Measurements from ENCODE around the gene KCTD2. TPM values are rescaled to one million over a fixed set of nuclear protein-coding genes. Genes with fewer than 3 reads are reported as not detected.

Gene KCTD2
- total and polyA plus RNA-seq, 2 of the 13 experiments (the other 11 are each of a cell fraction or from before 2014, with no cell fraction given) = 28.3 to 32.6 TPM

DNA sequence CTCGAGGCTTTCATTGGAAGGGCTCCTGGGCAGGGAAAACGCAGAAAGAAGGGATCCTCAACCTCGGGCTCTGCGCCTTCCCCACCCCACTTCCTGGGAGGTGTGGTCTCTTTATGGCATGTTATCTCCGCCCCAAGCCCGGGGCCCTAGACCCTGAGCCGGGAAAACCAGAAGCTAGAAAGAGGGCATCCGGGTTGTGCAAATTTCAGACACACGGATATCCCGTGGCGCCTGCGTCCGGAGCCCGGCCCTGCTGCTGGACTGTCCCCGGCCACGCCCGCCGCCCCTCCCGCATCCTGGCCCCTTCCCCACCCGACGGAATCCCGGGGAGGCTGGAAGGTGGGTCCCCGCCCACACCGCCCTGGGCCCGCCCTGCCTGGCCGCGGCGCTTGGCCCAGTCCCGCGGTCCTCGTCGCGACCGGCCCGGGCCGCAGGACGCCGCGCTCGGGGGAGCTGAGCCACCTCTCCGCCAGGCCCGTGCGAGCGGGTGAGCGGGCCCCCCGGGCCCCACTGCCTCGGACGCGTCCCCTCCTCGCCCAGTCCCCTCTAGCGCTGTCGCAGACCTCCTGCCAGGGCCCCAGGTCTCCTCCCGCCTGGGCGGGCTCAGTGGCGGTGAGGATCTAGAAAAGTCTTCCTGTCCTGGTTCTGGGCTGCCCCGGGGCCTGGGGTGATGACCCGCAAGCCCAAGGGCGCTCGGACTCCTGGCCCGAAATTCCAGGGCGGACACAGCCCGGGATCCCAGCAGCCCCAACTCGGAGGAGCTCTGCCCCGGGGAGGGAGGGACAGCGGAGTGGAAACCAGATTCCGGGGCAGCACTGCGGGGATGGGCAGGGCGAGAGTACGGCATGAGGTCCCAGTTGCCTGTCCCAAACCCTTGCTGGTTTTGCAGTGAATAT is 40.8 kb downstream of the KCTD2 start, which contains the start of gene SLC16A5 (continued):
- TF ChIP-seq MEIS1 (CRISPR knock-in tag; IDR thresholded peaks at IDR 0.05; ENCODE audit: borderline replicate concordance) (no peak), ZIK1 (CRISPR knock-in tag; IDR thresholded peaks at IDR 0.05; ENCODE audit: borderline replicate concordance, low read depth) (no peak), ZNF746 (CRISPR knock-in tag; IDR thresholded peaks at IDR 0.05) (no peak; the same call in 1 of the 2 replicates), SP4 (CRISPR knock-in tag; IDR thresholded peaks at IDR 0.05) (peak; percentile 17; the same call in 1 of the 2 replicates), ZNF607 (CRISPR knock-in tag; IDR thresholded peaks at IDR 0.05; ENCODE audit: borderline replicate concordance) (peak; percentile 70; the same call in 1 of the 2 replicates), RAD51 (IDR thresholded peaks at IDR 0.05; ENCODE audit: borderline replicate concordance) (no peak), RORA (CRISPR knock-in tag; IDR thresholded peaks at IDR 0.05) (no peak), AKAP8 (CRISPR knock-in tag; IDR thresholded peaks at IDR 0.05) (0 out of 2 replicates have a peak, but pooled peaks have one; percentile 17), YEATS2 (CRISPR knock-in tag; IDR thresholded peaks at IDR 0.05; ENCODE audit: borderline replicate concordance) (peak; percentile 58; the same call in 1 of the 2 replicates), CAMTA2 (CRISPR knock-in tag; IDR thresholded peaks at IDR 0.05; ENCODE audit: borderline replicate concordance) (no peak), ZNF501 (CRISPR knock-in tag; IDR thresholded peaks at IDR 0.05) (no peak), ARNTL (CRISPR knock-in tag; IDR thresholded peaks at IDR 0.05) (0 out of 2 replicates have a peak, but pooled peaks have one; percentile 2), ZNF614 (CRISPR knock-in tag; IDR thresholded peaks at IDR 0.05; ENCODE audit: borderline replicate concordance) (peak; percentile 22; the same call in 1 of the 2 replicates), NR2F2 (IDR thresholded peaks at IDR 0.05; ENCODE audit: borderline replicate concordance, low read depth) (no peak), ZBTB7A (CRISPR knock-in tag; IDR thresholded peaks at IDR 0.05) (peak; percentile 45)
- TF ChIP-seq, protein P1, sequence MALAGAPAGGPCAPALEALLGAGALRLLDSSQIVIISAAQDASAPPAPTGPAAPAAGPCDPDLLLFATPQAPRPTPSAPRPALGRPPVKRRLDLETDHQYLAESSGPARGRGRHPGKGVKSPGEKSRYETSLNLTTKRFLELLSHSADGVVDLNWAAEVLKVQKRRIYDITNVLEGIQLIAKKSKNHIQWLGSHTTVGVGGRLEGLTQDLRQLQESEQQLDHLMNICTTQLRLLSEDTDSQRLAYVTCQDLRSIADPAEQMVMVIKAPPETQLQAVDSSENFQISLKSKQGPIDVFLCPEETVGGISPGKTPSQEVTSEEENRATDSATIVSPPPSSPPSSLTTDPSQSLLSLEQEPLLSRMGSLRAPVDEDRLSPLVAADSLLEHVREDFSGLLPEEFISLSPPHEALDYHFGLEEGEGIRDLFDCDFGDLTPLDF (CRISPR knock-in tag; IDR thresholded peaks at IDR 0.05) = no peak; the same call in 1 of the 2 replicates
- TF ChIP-seq, protein P2, sequence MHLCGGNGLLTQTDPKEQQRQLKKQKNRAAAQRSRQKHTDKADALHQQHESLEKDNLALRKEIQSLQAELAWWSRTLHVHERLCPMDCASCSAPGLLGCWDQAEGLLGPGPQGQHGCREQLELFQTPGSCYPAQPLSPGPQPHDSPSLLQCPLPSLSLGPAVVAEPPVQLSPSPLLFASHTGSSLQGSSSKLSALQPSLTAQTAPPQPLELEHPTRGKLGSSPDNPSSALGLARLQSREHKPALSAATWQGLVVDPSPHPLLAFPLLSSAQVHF (CRISPR knock-in tag; IDR thresholded peaks at IDR 0.05) = no peak
- TF ChIP-seq, protein P3, sequence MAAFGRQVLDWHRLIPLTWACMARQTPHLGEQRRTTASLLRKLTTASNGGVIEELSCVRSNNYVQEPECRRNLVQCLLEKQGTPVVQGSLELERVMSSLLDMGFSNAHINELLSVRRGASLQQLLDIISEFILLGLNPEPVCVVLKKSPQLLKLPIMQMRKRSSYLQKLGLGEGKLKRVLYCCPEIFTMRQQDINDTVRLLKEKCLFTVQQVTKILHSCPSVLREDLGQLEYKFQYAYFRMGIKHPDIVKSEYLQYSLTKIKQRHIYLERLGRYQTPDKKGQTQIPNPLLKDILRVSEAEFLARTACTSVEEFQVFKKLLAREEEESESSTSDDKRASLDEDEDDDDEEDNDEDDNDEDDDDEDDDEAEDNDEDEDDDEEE (CRISPR knock-in tag; IDR thresholded peaks at IDR 0.05) = no peak
- TF ChIP-seq, protein P4, sequence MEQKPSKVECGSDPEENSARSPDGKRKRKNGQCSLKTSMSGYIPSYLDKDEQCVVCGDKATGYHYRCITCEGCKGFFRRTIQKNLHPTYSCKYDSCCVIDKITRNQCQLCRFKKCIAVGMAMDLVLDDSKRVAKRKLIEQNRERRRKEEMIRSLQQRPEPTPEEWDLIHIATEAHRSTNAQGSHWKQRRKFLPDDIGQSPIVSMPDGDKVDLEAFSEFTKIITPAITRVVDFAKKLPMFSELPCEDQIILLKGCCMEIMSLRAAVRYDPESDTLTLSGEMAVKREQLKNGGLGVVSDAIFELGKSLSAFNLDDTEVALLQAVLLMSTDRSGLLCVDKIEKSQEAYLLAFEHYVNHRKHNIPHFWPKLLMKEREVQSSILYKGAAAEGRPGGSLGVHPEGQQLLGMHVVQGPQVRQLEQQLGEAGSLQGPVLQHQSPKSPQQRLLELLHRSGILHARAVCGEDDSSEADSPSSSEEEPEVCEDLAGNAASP (CRISPR knock-in tag; IDR thresholded peaks at IDR 0.05; ENCODE audit: borderline replicate concordance) = no peak
- TF ChIP-seq, protein P5, sequence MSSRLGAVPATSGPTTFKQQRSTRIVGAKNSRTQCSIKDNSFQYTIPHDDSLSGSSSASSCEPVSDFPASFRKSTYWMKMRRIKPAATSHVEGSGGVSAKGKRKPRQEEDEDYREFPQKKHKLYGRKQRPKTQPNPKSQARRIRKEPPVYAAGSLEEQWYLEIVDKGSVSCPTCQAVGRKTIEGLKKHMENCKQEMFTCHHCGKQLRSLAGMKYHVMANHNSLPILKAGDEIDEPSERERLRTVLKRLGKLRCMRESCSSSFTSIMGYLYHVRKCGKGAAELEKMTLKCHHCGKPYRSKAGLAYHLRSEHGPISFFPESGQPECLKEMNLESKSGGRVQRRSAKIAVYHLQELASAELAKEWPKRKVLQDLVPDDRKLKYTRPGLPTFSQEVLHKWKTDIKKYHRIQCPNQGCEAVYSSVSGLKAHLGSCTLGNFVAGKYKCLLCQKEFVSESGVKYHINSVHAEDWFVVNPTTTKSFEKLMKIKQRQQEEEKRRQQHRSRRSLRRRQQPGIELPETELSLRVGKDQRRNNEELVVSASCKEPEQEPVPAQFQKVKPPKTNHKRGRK (CRISPR knock-in tag; IDR thresholded peaks at IDR 0.05) = no peak
- TF ChIP-seq, protein P6, sequence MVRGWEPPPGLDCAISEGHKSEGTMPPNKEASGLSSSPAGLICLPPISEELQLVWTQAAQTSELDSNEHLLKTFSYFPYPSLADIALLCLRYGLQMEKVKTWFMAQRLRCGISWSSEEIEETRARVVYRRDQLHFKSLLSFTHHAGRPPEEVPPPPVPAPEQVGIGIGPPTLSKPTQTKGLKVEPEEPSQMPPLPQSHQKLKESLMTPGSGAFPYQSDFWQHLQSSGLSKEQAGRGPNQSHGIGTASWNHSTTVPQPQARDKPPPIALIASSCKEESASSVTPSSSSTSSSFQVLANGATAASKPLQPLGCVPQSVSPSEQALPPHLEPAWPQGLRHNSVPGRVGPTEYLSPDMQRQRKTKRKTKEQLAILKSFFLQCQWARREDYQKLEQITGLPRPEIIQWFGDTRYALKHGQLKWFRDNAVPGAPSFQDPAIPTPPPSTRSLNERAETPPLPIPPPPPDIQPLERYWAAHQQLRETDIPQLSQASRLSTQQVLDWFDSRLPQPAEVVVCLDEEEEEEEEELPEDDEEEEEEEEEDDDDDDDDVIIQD (CRISPR knock-in tag; IDR thresholded peaks at IDR 0.05; ENCODE audit: low read depth) = no peak

Measured in HepG2 (cell line).